ENCODE measurements around the gene VSIG4. TPM values are rescaled to one million over a fixed set of nuclear protein-coding genes. Genes with fewer than 3 reads are reported as not detected.

Gene VSIG4
- total RNA-seq, 4 donors from 2014 or later = 22.3 to 253 (median 97.0) TPM

- no peak for ATAC-seq
- H3K36me3 ChIP-seq = no peaks in the 10 kb centered on the region
- 57% methylated on average over 1 of the region's 1 CpG; no CpG with 5 or more reads in 1 of the 2 donors for WGBS, 2 donors (ENCODE audit: low coverage in 1 of 2)
- no peaks in the 10 kb centered on the region for H3K4me1 ChIP-seq
- H3K27ac ChIP-seq = no peak overlapping the region
- TF ChIP-seq POLR2A (IDR thresholded peaks at IDR 0.05) = no peak
- no peak for TF ChIP-seq POLR2AphosphoS5 (IDR thresholded peaks at IDR 0.05)
- TF ChIP-seq EP300 (IDR thresholded peaks at IDR 0.05) = no peak
- no peak for TF ChIP-seq CTCF (IDR thresholded peaks at IDR 0.05)
- no peak overlapping the region for H3K4me3 ChIP-seq
- H3K27me3 ChIP-seq = no peaks in the 10 kb centered on the region
- no peaks in the 10 kb centered on the region for H3K9me3 ChIP-seq
These were observed 18.5 kb downstream of the VSIG4 start for GRCh38 chrX:66021401-66021764.

GRCh38 chrX:66020631-66021334 lies 19.1 kb downstream of the VSIG4 start:
- no peaks in the 10 kb centered on the region for H3K4me1 ChIP-seq
- no peak overlapping the region for H3K27ac ChIP-seq
- no peaks in the 10 kb centered on the region for H3K9me3 ChIP-seq
- TF ChIP-seq POLR2AphosphoS5 (IDR thresholded peaks at IDR 0.05) = no peak
- no peak for TF ChIP-seq EP300 (IDR thresholded peaks at IDR 0.05)
- no peak for TF ChIP-seq CTCF (IDR thresholded peaks at IDR 0.05)
- TF ChIP-seq POLR2A (IDR thresholded peaks at IDR 0.05) = no peak
- no peak for ATAC-seq
- no peaks in the 10 kb centered on the region for H3K36me3 ChIP-seq
- no peaks in the 10 kb centered on the region for H3K27me3 ChIP-seq
- WGBS, 2 donors (ENCODE audit: low coverage in 1 of 2) = 65% methylated on average over 10 of the region's 10 CpGs; no CpG with 5 or more reads in 1 of the 2 donors
- H3K4me3 ChIP-seq = no peak overlapping the region

GRCh38 chrX:66019974-66020373 lies 19.9 kb downstream of the VSIG4 start:
- no peaks in the 10 kb centered on the region for H3K27me3 ChIP-seq
- no peak for ATAC-seq
- WGBS, 2 donors (ENCODE audit: low coverage in 1 of 2) = 72 to 81% methylated on average over 2 of the region's 2 CpGs

GRCh38 chrX:66019310-66019652 lies 20.6 kb downstream of the VSIG4 start:
- WGBS, 2 donors (ENCODE audit: low coverage in 1 of 2) = 67% methylated on average over 1 of the region's 1 CpG; no CpG with 5 or more reads in 1 of the 2 donors
- Histone ChIP-seq H3K27me3 (no peaks in the 10 kb centered on the region), H3K27ac (no peak overlapping the region), H3K9me3 (no peaks in the 10 kb centered on the region), H3K36me3 (no peaks in the 10 kb centered on the region), H3K4me1 (no peaks in the 10 kb centered on the region), H3K4me3 (no peak overlapping the region)
- TF ChIP-seq POLR2AphosphoS5 (IDR thresholded peaks at IDR 0.05) (no peak), EP300 (IDR thresholded peaks at IDR 0.05) (no peak), CTCF (IDR thresholded peaks at IDR 0.05) (no peak), POLR2A (IDR thresholded peaks at IDR 0.05) (no peak)
- no peak for ATAC-seq

More at GRCh38 chrX:66019974-66020373, 19.9 kb downstream of the VSIG4 start:
- TF ChIP-seq POLR2AphosphoS5 (IDR thresholded peaks at IDR 0.05) (no peak), EP300 (IDR thresholded peaks at IDR 0.05) (no peak), POLR2A (IDR thresholded peaks at IDR 0.05) (no peak), CTCF (IDR thresholded peaks at IDR 0.05) (no peak)
- Histone ChIP-seq H3K4me1 (no peaks in the 10 kb centered on the region), H3K9me3 (no peaks in the 10 kb centered on the region), H3K4me3 (no peak overlapping the region), H3K27ac (no peak overlapping the region), H3K36me3 (no peaks in the 10 kb centered on the region)

- no peaks in the 10 kb centered on the region for H3K36me3 ChIP-seq
- H3K9me3 ChIP-seq = no peaks in the 10 kb centered on the region
- WGBS, 2 donors (ENCODE audit: low coverage in 1 of 2) = 53 to 100% methylated on average over 1 to 3 of the region's 7 CpGs
- no peaks in the 10 kb centered on the region for H3K27me3 ChIP-seq
- no peak overlapping the region for H3K27ac ChIP-seq
- no peaks in the 10 kb centered on the region for H3K4me1 ChIP-seq
- no peak for TF ChIP-seq POLR2A (IDR thresholded peaks at IDR 0.05)
- TF ChIP-seq CTCF (IDR thresholded peaks at IDR 0.05) = no peak
- no peak for TF ChIP-seq EP300 (IDR thresholded peaks at IDR 0.05)
- TF ChIP-seq POLR2AphosphoS5 (IDR thresholded peaks at IDR 0.05) = no peak
- no peak overlapping the region for H3K4me3 ChIP-seq
- ATAC-seq = no peak
These were observed 21.1 kb downstream of the VSIG4 start for GRCh38 chrX:66018585-66019309.

All from gastroesophageal sphincter (tissue), 4 donors.